Measurements from ENCODE around the gene DLG2. TPM values are rescaled to one million over a fixed set of nuclear protein-coding genes. Genes with fewer than 3 reads are reported as not detected.
"Not testable (repeated sequence)": the region's sequence is repeated elsewhere in the genome, so short reads cannot be mapped to it uniquely, and the experiment has no call there.

Gene DLG2
- total RNA-seq, 2 experiments from 2014 or later = 1.7 to 2.1 TPM

DNA sequence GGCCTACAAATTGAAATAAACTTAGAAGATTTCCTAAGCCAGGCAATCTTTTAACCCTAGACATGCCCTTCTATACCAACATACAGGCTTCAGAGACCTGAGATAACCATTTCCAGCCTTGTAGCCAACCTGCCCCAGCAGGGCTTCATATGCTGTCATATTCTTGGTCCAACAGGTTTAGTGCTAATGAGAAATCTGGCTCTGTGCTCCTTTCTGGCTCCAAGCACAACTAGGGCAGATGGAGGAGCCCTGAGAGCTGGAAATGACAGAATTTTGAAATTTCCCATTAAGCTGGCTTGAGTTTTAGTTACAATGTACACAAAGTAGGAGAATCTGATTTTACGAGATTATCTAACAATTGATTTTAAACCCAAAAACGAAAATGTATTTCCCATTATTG is 2018.0 kb downstream of the DLG2 start:
- no peak overlapping the region for H3K27ac Mint-ChIP-seq
- no peak for DNase-seq
- CTCF ChIA-PET = interaction anchor here (0.5 kb wide), 1 partner anchor 85 kb away, joined by 3 read pairs; no protein-coding TSS in a partner anchor

DNA sequence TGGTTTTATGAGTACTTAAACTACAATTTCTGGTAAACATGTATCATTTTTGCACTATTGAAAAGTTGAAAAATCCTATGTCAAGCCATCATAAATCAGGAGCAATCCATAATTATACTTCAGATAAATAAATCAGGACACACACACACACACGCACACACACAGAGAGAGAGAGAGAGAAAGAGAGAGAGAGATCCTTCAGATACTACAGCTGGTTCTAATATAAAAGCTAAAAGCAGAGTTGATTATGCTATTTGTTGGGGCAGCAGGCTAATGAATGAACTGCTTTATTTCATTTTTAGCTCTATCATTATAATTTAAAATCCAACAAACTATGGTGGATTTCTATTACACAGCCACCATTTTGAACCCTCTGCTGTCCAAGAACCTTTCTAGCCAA is 2018.6 kb downstream of the DLG2 start:
- Mint-ChIP-seq H3K4me3 (no peak overlapping the region), H3K27ac (no peak overlapping the region), H3K27me3 (no peaks in the 10 kb centered on the region), H3K9me3 (ENCODE audit: low read depth) (no peaks in the 10 kb centered on the region), H3K36me3 (ENCODE audit: low read depth) (no peaks in the 10 kb centered on the region), H3K4me1 (no peaks in the 10 kb centered on the region)
- no peak for DNase-seq
- ChIA-PET POLR2A (no interaction called here), CTCF (no interaction called here)
- no peak for ATAC-seq
- intact Hi-C loops (cut with DNase I, micrococcal nuclease) = no loop called here

More for the DNA sequence above, 2018.0 kb downstream of the DLG2 start:
- ATAC-seq = no peak
- Mint-ChIP-seq H3K36me3 (ENCODE audit: low read depth) (no peaks in the 10 kb centered on the region), H3K4me1 (no peaks in the 10 kb centered on the region), H3K27me3 (no peaks in the 10 kb centered on the region), H3K4me3 (no peak overlapping the region), H3K9me3 (ENCODE audit: low read depth) (no peaks in the 10 kb centered on the region)
- intact Hi-C loops (cut with DNase I, micrococcal nuclease) = no loop called here
- POLR2A ChIA-PET = no interaction called here

GRCh38 chr11:83601914-83602527 is 2025.1 kb downstream of the DLG2 start:
- DNase-seq (no peak), ATAC-seq (no peak)
- H3K4me3 Mint-ChIP-seq = no peak overlapping the region
- H3K4me1 Mint-ChIP-seq = no peaks in the 10 kb centered on the region
- CTCF ChIA-PET = interaction anchor here (0.6 kb wide), 1 partner anchor 460 kb away, joined by 3 read pairs; no protein-coding TSS in a partner anchor
- H3K27me3 Mint-ChIP-seq = no peaks in the 10 kb centered on the region
- POLR2A ChIA-PET = no interaction called here
- intact Hi-C loops (cut with DNase I, micrococcal nuclease) = no loop called here
- H3K27ac Mint-ChIP-seq = no peak overlapping the region
- H3K9me3 Mint-ChIP-seq (ENCODE audit: low read depth) = no peaks in the 10 kb centered on the region
- no peaks in the 10 kb centered on the region for H3K36me3 Mint-ChIP-seq (ENCODE audit: low read depth)

DNA sequence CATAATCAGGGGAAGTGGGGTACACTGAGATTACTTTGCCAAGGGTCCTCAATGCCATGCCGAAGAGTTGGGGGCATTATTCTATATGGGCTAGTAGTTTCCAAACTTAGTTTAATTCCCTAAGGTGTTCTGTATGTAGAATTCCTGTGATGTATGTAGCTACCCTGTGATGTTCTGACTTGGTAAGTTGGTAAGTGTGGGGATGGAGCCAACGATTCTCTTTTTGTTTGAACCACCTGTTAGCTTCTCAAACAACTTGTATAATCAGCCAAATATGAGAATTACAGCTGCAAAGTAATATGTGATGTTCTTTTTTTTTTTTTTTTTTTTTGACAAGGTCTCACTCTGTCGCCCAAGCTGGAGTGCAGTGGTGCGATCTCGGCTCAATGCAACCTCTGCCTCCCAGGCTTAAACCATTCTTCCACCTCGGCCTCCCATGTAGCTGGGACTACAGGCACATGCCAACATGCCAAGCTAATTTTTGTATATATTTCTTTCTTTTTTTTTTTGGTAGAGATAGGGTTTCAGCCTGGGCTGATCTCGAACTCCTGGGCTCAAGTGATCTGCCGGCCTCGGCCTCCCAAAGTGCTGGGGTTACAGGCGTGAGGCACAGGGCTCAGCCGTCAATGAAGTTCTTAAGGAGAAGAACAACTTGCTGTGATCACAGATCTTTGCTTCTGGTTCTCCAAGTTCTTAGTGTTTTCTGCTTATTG is 2025.8 kb downstream of the DLG2 start:
- Mint-ChIP-seq H3K27me3 (no peaks in the 10 kb centered on the region), H3K9me3 (ENCODE audit: low read depth) (no peaks in the 10 kb centered on the region), H3K4me3 (no peak overlapping the region), H3K36me3 (ENCODE audit: low read depth) (no peaks in the 10 kb centered on the region), H3K4me1 (no peaks in the 10 kb centered on the region), H3K27ac (no peak overlapping the region)
- ATAC-seq = no peak
- POLR2A ChIA-PET = no interaction called here
- DNase-seq = no peak
- CTCF ChIA-PET = interaction anchor here (0.6 kb wide), 1 partner anchor 460 kb away, joined by 3 read pairs; no protein-coding TSS in a partner anchor
- intact Hi-C loops (cut with DNase I, micrococcal nuclease) = no loop called here

DNA sequence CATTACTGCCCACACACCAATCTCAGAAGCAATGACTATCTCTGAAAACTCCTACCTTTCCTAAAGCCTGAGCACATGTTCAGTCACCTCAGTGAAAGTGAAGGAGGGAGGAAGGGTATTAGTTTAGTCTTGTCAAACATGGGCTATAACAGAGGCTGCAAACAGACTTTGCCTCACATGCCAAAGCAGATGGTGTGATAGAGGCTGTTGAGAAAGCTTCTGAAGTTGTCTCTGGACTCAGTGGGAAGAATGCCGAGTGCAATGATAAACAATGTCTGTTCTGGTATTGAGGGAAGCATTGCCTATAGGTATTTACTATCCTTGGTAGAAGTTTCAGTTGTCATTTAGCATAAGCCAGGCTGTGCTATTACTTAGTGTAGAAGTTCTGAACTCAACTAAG is 2026.5 kb downstream of the DLG2 start:
- Mint-ChIP-seq H3K4me3 (no peak overlapping the region), H3K36me3 (ENCODE audit: low read depth) (no peaks in the 10 kb centered on the region), H3K27ac (no peak overlapping the region), H3K9me3 (ENCODE audit: low read depth) (no peaks in the 10 kb centered on the region), H3K4me1 (no peaks in the 10 kb centered on the region), H3K27me3 (no peaks in the 10 kb centered on the region)
- intact Hi-C loops (cut with DNase I, micrococcal nuclease) = no loop called here
- ChIA-PET CTCF (interaction anchor here (0.6 kb wide), 1 partner anchor 696 kb away, joined by 3 read pairs; no protein-coding TSS in a partner anchor), POLR2A (no interaction called here)
- DNase-seq (no peak), ATAC-seq (no peak)

DNA sequence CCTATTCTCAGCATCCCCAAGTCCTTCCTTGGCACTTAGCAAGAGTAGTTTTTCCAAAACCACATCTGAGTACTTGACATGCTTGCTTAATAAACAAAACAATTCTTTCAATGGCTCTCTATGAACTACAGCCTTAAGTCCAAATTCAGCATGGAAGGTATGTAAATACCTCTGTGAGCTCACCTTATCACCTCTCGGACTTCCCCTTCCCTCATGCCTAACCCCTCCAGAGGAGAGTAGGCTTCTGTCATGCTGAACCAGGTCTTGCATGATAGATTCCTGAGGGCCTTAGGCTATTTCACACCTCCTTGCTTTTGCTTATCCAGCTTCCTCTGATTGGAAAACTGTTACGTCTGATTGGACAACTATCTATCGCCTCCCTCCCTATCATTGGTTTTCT is 2028.1 kb downstream of the DLG2 start:
- ATAC-seq (no peak), DNase-seq (no peak)
- POLR2A ChIA-PET = no interaction called here
- Mint-ChIP-seq H3K27me3 (no peaks in the 10 kb centered on the region), H3K4me1 (no peaks in the 10 kb centered on the region), H3K9me3 (ENCODE audit: low read depth) (no peaks in the 10 kb centered on the region), H3K4me3 (no peak overlapping the region), H3K36me3 (ENCODE audit: low read depth) (no peaks in the 10 kb centered on the region), H3K27ac (no peak overlapping the region)
- intact Hi-C loops (cut with DNase I, micrococcal nuclease) = no loop called here
- CTCF ChIA-PET = no interaction called here

GRCh38 chr11:83587797-83588196 is 2039.3 kb downstream of the DLG2 start:
- ATAC-seq; CTCF ChIA-PET; intact Hi-C loops (cut with DNase I, micrococcal nuclease); H3K4me3 Mint-ChIP-seq; POLR2A ChIA-PET; H3K27ac Mint-ChIP-seq; H3K4me1 Mint-ChIP-seq; DNase-seq; H3K36me3 Mint-ChIP-seq (ENCODE audit: low read depth); H3K9me3 Mint-ChIP-seq (ENCODE audit: low read depth); H3K27me3 Mint-ChIP-seq: not testable (repeated sequence)

DNA sequence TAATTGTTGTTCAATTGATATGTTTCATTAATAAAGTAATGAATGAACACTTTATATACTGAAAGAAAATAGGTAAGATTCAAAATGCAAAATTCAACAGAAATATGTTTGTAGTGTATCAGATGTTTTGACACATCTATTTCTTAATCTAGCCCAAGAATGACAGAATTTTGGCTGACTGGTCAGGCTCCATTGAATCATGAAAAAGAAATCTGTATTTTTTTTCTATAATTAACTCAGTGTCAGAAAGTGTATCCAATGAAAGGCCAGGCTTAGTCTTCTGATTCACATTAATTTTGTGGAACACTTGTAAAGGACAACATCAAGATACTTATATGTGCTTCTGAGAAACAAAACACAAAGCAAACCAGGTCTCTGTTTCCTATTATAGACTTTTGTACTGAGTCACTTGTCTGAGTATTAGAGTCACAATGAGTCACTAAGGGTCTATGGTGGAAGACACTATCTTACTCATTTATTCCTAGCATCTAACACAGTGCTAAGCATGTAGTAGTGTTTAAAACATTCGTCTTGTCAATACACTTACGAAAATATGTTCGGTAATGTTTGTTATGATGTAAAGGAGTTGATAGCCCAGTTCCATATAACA is 2043.3 kb downstream of the DLG2 start:
- DNase-seq (no peak), ATAC-seq (peak; percentile 94)
- no peak overlapping the region for H3K4me3 Mint-ChIP-seq
- ChIA-PET POLR2A (no interaction called here), CTCF (no interaction called here)
- no peaks in the 10 kb centered on the region for H3K9me3 Mint-ChIP-seq (ENCODE audit: low read depth)
- peaks cover 8% of the 10 kb centered on the region for H3K27me3 Mint-ChIP-seq
- peaks cover 4% of the 10 kb centered on the region for H3K4me1 Mint-ChIP-seq
- H3K36me3 Mint-ChIP-seq (ENCODE audit: low read depth) = no peaks in the 10 kb centered on the region
- intact Hi-C loops (cut with DNase I, micrococcal nuclease) = loop anchor here in 1 of 2 experiments (1.0 kb wide), 1 partner anchor 40 kb away; no protein-coding TSS in a partner anchor
- no peak overlapping the region for H3K27ac Mint-ChIP-seq

- Mint-ChIP-seq H3K36me3 (ENCODE audit: low read depth) (no peaks in the 10 kb centered on the region), H3K27ac (no peak overlapping the region), H3K9me3 (ENCODE audit: low read depth) (no peaks in the 10 kb centered on the region), H3K4me1 (no peaks in the 10 kb centered on the region), H3K27me3 (no peaks in the 10 kb centered on the region), H3K4me3 (no peak overlapping the region)
- intact Hi-C loops (cut with DNase I, micrococcal nuclease) = no loop called here
- DNase-seq (no peak), ATAC-seq (no peak)
- POLR2A ChIA-PET = no interaction called here
- CTCF ChIA-PET = no interaction called here
Measured at GRCh38 chr11:83574519-83574918, 2052.6 kb downstream of the DLG2 start.

GRCh38 chr11:83572581-83573496 is 2054.3 kb downstream of the DLG2 start:
- DNase-seq = no peak
- ChIA-PET CTCF (no interaction called here), POLR2A (no interaction called here)
- intact Hi-C loops (cut with DNase I, micrococcal nuclease) = no loop called here
- no peak for ATAC-seq
- H3K4me3 Mint-ChIP-seq = no peak overlapping the region
- H3K27ac Mint-ChIP-seq = no peak overlapping the region
- H3K9me3 Mint-ChIP-seq (ENCODE audit: low read depth) = no peaks in the 10 kb centered on the region
- no peaks in the 10 kb centered on the region for H3K4me1 Mint-ChIP-seq
- no peaks in the 10 kb centered on the region for H3K36me3 Mint-ChIP-seq (ENCODE audit: low read depth)
- H3K27me3 Mint-ChIP-seq = peaks cover 4% of the 10 kb centered on the region

DNA sequence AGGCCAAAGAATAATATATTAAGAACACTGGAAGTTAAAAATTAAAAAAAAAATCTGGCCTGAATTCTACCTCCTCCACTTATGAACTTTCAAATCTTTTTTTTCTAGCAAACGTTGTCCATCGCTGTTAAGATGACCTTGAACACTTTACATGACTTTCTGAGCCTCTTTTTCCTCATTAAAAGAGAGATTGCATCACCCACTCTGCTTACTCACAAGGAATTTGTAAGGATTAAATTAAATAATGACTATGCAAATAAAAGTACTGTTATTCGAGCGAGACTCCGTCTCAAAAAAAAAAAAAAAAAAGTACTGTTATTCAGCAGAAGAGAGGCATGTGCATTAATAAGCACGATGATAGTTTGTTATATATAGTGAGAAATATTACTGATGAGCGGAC is 2055.8 kb downstream of the DLG2 start:
- ChIA-PET POLR2A (no interaction called here), CTCF (no interaction called here)
- DNase-seq (no peak), ATAC-seq (no peak)
- no peak overlapping the region for H3K4me3 Mint-ChIP-seq
- H3K4me1 Mint-ChIP-seq = no peaks in the 10 kb centered on the region
- intact Hi-C loops (cut with DNase I, micrococcal nuclease) = no loop called here
- no peaks in the 10 kb centered on the region for H3K36me3 Mint-ChIP-seq (ENCODE audit: low read depth)
- H3K27me3 Mint-ChIP-seq = peaks cover 5% of the 10 kb centered on the region
- no peaks in the 10 kb centered on the region for H3K9me3 Mint-ChIP-seq (ENCODE audit: low read depth)
- H3K27ac Mint-ChIP-seq = no peak overlapping the region
